ENCODE measurements around the gene PRKACA.
A peak's percentile ranks its signal among the peaks of the same experiment; 100 is the strongest.

PRKACA gene

GRCh38 chr19:14091813-14092462, 25.6 kb downstream of the PRKACA start:
- no peak for DNase-seq

GRCh38 chr19:14091081-14091812, 26.3 kb downstream of the PRKACA start:
- DNase-seq = peak; percentile 61 to 84

GRCh38 chr19:14090509-14091080, 27.0 kb downstream of the PRKACA start, which contains the start of gene SAMD1:
SAMD1 (minus strand) TSS chr19:14090751.
- DNase-seq = peak; percentile 59 to 84

- no peak for DNase-seq
Measured at GRCh38 chr19:14089662-14090508, 27.7 kb downstream of the PRKACA start.

- peak in 1 of 2 experiments; percentile 9 for DNase-seq
Measured at GRCh38 chr19:14089412-14089661, 28.2 kb downstream of the PRKACA start.

- DNase-seq = no peak
Measured at GRCh38 chr19:14088634-14089411, 28.7 kb downstream of the PRKACA start.

- DNase-seq = no peak
Measured at GRCh38 chr19:14086098-14086497, 31.5 kb downstream of the PRKACA start.

- DNase-seq = no peak
Measured at GRCh38 chr19:14085309-14085995, 32.1 kb downstream of the PRKACA start, which contains the start of gene C19orf67. C19orf67 (minus strand) TSS chr19:14085783; CDS start chr19:14085627, 156 bp downstream.

GRCh38 chr19:14082675-14082960, 34.9 kb downstream of the PRKACA start:
- DNase-seq = no peak

GRCh38 chr19:14081797-14082674, 35.5 kb downstream of the PRKACA start:
- DNase-seq = no peak

- DNase-seq = peak; percentile 97 to 99
Measured at GRCh38 chr19:14080887-14081796, 36.4 kb downstream of the PRKACA start.

- no peak for DNase-seq
Measured at GRCh38 chr19:14078411-14078810, 39.2 kb downstream of the PRKACA start.

GRCh38 chr19:14073925-14074838, 43.4 kb downstream of the PRKACA start:
- peak in 1 of 2 experiments; percentile 59 for DNase-seq

GRCh38 chr19:14073261-14073924, 44.2 kb downstream of the PRKACA start:
- DNase-seq = peak in 1 of 2 experiments; percentile 72

GRCh38 chr19:14072535-14073260, 44.9 kb downstream of the PRKACA start, which contains the start of gene MISP3:
MISP3 (plus strand) TSS chr19:14072786; CDS start chr19:14073310, 524 bp downstream.
- no peak for DNase-seq

- no peak for DNase-seq
Measured at GRCh38 chr19:14070268-14071050, 47.1 kb downstream of the PRKACA start.
